ENCODE measurements around the gene GAL3ST2.
"Not testable (repeated sequence)": the region's sequence is repeated elsewhere in the genome, so short reads cannot be mapped to it uniquely, and the experiment has no call there.

Gene GAL3ST2

GRCh38 chr2:241820625-241821384 is 44.2 kb downstream of the GAL3ST2 start:
- no peak for DNase-seq

DNA sequence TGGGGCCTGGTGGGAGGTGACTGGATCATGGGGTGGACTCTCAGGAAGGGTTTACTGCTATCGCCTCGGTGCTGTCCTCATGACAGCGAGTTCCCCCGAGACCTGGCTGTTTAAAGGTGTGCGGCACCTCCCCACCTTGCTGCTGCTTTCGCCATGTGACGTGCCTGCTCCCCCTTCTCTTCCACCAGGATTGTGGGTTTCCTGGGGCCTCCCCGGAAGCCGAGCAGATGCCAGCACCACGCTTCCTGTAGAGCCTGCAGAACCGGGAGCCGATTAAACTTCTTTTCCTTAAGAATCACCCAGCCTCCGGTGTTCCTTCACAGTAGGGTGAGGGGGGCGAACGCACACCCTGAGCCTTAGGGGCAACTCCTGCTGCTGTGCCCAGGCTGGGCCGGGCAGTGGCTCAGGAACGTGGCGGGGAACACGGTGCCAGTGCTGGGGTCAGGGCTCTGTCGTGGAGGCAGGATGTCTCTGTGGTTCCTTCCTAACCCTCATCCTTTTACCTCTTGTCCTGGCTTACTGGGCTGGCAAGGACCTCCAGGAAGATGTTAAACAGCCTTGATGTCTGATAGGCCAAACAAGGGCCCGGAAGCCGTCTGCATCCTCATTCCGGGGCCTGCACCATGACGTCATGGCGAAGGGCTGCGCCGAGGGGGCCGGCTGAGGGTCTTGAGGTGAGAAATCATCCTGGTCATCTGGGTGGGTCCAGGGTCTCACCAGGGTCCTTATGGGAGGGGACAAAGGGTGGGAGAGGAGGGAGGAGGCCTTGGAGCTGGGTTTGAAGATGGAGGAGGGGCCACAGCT is 45.0 kb downstream of the GAL3ST2 start:
- DNase-seq: no peak

DNA sequence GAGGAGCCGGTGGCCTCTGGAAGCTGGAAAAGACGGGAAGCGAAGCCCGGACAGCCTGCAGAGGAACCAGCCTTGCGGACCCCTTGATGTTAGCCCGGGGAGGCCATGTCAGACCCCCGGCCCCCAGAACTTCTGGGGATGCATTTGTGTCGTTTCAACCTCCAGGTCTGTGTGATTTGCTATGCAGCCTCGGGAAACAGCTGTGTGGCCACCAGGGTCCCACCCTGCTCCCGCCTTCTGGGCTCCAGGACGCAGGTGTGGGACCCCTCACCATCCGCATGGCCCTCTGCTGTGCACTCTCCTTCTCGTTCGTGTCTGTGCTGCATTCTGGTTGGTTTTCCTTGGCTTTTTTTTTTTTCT is 45.6 kb downstream of the GAL3ST2 start:
- no peak for DNase-seq

DNA sequence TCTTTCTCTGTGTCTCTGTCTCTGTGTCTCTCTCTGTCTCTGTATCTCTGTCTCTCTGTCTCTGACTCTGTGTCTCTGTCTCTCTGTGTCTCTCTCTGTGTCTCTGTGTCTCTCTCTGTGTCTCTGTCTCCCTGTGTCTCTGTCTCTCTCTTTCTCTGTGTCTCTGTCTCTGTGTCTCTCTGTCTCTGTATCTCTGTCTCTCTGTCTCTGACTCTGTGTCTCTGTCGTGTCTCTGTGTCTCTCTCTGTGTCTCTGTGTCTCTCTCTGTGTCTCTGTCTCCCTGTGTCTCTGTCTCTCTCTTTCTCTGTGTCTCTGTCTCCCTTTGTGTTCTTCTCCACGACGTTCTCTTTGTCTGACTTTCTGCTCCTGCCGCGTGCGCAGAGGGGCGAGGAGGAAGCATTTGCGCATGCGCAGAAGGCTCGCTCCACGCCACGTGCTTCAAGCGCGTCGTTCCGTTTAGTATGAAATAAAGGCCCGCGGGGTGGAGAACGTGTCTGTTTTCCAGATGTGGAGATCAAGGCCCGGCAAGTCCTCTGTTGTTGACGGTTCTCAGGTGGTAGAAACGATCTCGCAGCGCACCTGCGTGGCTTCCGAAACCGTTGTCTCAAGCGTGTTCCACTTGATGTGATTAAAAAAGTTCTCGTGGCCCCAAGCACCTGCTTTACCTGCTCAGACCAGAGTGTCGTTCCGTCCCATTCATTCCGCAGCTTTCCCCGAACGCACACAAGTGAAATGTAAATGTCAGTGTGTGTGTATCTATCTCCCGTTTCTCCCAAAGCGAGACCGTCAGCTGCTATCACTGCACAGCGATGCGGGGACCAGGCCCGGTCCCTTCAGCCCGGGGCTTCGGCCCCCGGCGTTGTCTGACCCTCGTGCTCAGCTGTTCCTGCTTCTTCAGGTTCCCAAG is 47.2 kb downstream of the GAL3ST2 start:
- DNase-seq: not testable (repeated sequence)

DNA sequence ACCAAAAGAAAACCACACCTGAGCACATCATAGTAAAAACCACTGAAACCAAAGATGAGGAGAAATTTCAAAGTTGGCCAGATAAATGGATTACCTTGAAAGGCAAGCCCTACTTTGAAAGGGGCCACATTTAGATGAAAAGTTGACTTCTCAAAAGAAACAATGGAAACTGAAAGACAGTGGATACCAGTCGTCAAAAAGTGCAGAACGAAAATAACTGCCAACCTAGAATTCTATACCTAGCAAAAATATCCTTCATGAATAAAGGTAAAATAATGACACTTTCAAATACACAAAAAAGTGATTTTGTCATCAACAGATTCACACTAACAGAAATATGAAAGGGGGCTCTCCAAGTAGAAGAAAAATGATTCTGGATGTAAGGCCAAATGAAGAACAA is 50.8 kb downstream of the GAL3ST2 start:
- no peak for DNase-seq

- no peak for DNase-seq
Observed at GRCh38 chr2:241833101-241833663, 56.6 kb downstream of the GAL3ST2 start.

GRCh38 chr2:241833756-241834526 is 57.3 kb downstream of the GAL3ST2 start:
- DNase-seq: not testable (repeated sequence)

GRCh38 chr2:241834527-241835210 is 58.0 kb downstream of the GAL3ST2 start:
- no peak for DNase-seq

DNA sequence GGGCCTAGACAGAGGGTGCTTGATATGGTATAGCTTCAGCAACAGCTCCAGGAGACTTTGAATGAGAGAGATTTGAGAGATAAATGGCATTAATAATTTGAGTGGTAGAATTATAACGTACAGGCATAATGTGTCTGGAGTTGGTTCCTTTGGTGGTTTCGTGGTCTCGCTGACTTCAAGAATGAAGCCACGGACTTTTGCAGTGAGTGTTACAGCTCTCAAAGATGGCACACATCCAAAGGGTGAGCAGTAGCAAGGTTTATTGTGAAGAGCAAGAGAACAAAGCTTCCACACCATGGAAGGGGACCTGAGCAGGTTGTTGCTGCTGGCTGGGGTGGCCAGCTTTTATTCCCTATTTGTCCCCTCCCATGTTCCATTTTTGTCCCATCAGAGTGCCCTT is 59.0 kb downstream of the GAL3ST2 start:
- no peak for DNase-seq

GRCh38 chr2:241836292-241836691 is 59.7 kb downstream of the GAL3ST2 start:
- DNase-seq: no peak

DNA sequence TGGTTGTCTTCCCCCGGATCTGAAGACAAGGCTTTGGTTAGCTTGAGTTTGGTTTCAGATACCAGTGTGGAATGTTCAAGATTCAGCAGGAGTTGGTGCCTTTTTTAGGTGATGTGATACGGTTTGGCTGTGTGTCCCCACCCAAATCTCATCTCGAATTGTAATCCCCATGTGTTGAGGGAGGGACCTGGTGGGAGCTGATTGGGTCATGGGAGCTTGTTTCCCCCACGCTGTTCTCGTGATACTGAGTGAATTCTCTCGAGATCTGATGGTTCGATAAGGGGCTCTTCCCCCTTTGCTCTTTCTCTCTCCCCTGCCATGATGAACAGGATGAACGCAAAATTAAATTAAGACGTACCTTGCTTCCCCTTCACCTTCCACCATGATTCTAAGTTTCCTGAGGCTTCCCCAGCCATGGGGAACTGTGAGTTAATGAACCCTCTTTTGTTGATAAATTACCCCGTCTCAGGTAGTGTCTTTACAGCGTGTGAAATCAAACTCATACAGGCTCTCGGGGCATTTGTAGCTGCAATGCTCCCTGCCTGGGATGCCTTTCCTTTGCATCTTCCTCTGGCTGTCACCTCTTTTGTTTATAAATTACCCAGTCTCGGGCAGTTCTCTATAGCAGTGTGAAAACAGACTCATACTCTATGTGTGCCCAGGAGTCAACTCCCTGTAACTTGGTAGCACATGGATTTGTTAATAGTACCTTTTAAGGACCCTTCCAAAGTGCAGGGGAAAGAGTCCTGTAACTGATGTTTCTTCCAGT is 60.8 kb downstream of the GAL3ST2 start:
- DNase-seq: no peak

DNA sequence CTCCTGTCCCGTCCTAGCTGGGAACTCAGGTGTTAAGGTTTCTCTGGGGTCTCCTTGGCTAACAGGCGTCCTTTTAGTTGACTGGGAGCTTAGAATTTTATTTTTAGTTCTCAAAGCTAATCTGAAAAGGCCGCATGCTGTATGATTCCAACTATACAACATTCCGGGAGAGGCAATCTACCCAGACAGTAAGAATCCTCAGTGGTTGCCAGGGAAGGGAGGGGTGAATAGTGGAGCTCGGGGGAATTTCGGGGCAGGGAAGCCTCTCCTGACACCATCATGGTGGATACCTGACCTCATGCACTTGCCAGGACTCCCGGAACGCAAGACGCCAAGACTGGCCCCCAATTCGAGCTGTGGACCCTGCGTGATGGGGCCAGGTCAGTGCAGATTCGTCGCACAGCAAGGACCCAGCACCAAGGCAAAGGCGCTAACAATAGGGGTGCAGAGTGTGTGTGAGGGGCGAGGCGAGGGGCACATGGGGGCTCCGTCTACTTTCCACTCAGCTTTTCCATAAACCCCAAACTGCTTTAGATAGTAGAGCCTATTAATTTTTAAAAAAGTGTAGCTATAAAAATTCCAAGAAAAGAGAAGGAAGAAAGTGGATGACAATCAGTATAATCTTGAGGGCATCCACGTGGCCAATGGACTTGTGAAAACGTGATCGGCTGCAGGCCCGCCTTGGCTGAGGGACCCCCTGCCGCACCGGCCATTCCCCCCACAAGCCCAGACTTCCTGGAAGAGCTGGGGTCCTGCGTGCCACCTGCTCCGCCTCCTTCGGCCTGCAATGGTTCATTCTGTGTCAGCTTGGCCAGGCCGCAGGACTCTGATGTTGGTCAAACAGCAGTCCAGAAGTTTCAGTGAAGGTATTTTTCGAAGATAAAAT is 64.8 kb downstream of the GAL3ST2 start:
- no peak for DNase-seq

DNA sequence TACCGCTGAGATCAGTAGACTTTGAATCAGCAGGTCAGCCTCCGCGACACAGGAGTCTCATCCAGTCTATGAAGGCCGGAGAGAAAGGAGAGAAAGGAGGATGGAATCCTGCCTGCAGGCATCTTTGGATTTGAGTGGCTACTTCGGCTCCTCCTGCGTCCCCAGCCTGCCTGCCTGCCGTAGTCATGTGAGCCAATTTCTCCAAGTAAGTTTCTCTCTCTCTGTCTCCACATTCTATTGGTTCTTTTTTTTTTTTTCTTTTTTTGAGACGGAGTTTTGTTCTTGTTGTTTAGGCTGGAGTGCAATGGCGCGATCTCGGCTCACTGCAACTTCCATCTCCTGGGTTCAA is 65.4 kb downstream of the GAL3ST2 start:
- no peak for DNase-seq

- no peak for DNase-seq
Observed at GRCh38 chr2:241842620-241843211, 66.1 kb downstream of the GAL3ST2 start.

DNA sequence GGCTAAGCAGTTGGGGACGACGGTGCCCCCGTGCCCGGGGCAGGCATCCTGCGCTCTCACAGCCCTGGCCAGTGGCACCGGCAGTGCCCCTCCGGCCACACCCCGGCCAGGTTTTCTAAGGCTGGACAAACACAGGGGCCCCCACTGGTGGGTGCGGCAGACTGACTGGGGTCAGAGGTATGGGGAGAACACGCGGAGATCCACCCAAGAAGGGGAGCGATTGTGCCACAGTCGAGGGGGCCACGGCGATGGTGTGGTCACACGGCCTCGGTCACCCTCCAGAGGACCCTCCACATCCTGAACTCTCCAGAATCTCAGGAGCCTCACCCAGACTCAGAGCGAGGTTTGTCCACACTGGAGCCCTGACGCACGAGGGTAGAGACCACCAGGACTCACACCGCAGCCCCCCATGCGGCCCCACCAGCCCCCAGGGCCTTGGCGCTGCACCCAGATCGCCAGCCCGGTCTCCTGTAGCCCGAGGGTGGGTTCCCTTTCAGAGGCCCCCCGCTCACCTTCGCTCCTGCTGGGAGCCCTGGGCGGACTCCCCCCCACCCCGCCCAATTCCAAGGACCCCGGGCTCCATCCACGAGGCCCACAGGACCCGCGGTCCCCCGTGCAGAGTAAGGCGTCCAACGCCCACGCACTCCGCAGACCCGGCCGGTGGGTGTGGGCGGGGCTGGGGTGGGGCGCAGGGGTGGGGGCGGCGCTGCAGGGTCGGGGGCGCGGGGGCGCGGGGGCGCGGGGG is 66.9 kb downstream of the GAL3ST2 start:
- DNase-seq: no peak

GRCh38 chr2:241844066-241844728 is 67.6 kb downstream of the GAL3ST2 start:
- DNase-seq: peak; percentile 82 to 87

- DNase-seq: no peak
Observed at GRCh38 chr2:241844831-241845578, 68.4 kb downstream of the GAL3ST2 start.

Measured in stimulated activated CD4-positive, alpha-beta T cell treated with anti-CD3 and anti-CD28 coated beads, Interleukin-2, amount 100 ng/mL, for 48 hours (primary cell).